Raji (cell line): ENCODE measurements around the gene R3HDML.

Experiments used
- POLR2A ChIP-seq: IDR thresholded peaks from 2 replicates; pipeline ENCODE4 v1.6.1; 2011; ENCODE audit warnings: low read depth, low read length, control low read depth; ENCODE audit not compliant: insufficient read depth

R3HDML gene

GRCh38 chr20:44336725-44337380 lies at the start of gene R3HDML:
Gene R3HDML (plus strand): TSS chr20:44337043. CDS start chr20:44337158, 115 bp downstream.
- no peak for TF ChIP-seq POLR2A

GRCh38 chr20:44287272-44288097 lies 49.4 kb upstream of the R3HDML start:
- TF ChIP-seq POLR2A, result no peak

- TF ChIP-seq POLR2A, result no peak
Measured at GRCh38 chr20:44288252-44288651, 48.6 kb upstream of the R3HDML start.

- TF ChIP-seq POLR2A, result no peak
Measured at GRCh38 chr20:44291754-44292153, 45.1 kb upstream of the R3HDML start.

- no peak for TF ChIP-seq POLR2A
Measured at GRCh38 chr20:44296011-44296410, 40.8 kb upstream of the R3HDML start.

GRCh38 chr20:44297721-44298120 lies 39.1 kb upstream of the R3HDML start:
- TF ChIP-seq POLR2A, result no peak

GRCh38 chr20:44301285-44301684 lies 35.6 kb upstream of the R3HDML start:
- no peak for TF ChIP-seq POLR2A

GRCh38 chr20:44302026-44302669 lies 34.7 kb upstream of the R3HDML start:
- TF ChIP-seq POLR2A, result no peak

GRCh38 chr20:44302736-44303135 lies 34.1 kb upstream of the R3HDML start:
- no peak for TF ChIP-seq POLR2A

- no peak for TF ChIP-seq POLR2A
Measured at GRCh38 chr20:44304383-44304782, 32.5 kb upstream of the R3HDML start.

GRCh38 chr20:44306927-44307326 lies 29.9 kb upstream of the R3HDML start:
- no peak for TF ChIP-seq POLR2A

GRCh38 chr20:44309763-44310663 lies 26.8 kb upstream of the R3HDML start:
- no peak for TF ChIP-seq POLR2A

- peak; percentile 92 for TF ChIP-seq POLR2A
Measured at GRCh38 chr20:44310664-44311639, 25.9 kb upstream of the R3HDML start, which contains the start of gene FITM2. Gene FITM2 (minus strand): TSS chr20:44311202. CDS start chr20:44311148, 54 bp downstream.

GRCh38 chr20:44314870-44315269 lies 22.0 kb upstream of the R3HDML start:
- no peak for TF ChIP-seq POLR2A
